ENCODE results near the gene SPDL1.

- TF ChIP-seq, protein P1, sequence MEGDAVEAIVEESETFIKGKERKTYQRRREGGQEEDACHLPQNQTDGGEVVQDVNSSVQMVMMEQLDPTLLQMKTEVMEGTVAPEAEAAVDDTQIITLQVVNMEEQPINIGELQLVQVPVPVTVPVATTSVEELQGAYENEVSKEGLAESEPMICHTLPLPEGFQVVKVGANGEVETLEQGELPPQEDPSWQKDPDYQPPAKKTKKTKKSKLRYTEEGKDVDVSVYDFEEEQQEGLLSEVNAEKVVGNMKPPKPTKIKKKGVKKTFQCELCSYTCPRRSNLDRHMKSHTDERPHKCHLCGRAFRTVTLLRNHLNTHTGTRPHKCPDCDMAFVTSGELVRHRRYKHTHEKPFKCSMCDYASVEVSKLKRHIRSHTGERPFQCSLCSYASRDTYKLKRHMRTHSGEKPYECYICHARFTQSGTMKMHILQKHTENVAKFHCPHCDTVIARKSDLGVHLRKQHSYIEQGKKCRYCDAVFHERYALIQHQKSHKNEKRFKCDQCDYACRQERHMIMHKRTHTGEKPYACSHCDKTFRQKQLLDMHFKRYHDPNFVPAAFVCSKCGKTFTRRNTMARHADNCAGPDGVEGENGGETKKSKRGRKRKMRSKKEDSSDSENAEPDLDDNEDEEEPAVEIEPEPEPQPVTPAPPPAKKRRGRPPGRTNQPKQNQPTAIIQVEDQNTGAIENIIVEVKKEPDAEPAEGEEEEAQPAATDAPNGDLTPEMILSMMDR (IDR thresholded peaks at IDR 0.05) = no peak
- no peak for TF ChIP-seq POLR2AphosphoS5 (IDR thresholded peaks at IDR 0.05; ENCODE audit: insufficient read depth in 1 of 2, low read depth in 1 of 2)
Measured at GRCh38 chr5:169634606-169635005, 51.0 kb downstream of the SPDL1 start.
